Measurements from ENCODE around the gene ATF6.

The ATF6 gene

DNA sequence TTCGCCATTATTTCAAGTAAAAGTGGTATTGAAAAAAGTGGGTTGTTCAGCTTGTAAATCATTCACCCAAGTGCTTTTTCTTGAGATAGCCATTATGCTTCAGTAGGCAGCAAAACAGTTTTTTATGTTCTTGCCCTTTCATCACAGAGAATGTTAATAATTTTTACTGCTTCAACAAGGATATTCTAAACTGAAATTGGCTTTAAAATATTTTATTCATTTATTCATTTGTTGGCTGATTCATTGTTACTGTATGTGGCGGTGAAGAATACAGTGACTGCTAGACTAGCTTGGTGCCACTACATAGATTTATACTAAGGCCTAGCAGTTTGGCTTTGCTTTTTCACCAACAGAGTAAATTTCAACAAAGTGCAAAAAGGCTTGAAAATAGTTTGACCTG, 136.1 kb downstream of the ATF6 start:
- no peak for DNase-seq

DNA sequence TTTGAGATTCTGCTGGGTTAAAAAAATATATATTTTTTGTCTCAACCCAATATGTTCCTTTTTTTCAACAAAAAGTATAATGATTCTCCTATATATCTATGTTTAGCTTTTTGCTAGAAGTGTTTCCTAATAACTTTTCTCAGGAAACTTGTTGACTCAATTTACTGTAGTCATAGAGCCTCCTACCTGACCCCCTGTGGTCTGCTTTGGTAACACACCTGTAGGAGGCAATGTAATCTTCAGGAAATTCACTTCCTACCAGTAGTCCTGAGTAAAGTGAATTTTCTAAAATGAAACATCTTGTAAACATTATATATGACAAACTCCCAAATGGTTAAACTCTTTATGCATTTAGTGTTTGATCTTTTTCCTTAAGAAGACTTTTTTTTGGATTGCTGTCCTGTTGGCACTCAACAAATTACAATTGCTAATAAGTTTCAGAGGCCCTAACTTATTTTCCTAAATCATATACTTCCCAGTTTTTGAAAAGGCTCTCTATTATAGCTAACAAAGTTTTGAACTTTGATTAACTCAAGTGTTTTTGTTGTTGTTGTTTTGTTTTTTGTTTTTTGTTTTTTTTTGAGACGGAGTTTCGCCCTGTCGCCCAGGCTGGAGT, 139.3 kb downstream of the ATF6 start:
- peak; percentile 4 for DNase-seq

DNA sequence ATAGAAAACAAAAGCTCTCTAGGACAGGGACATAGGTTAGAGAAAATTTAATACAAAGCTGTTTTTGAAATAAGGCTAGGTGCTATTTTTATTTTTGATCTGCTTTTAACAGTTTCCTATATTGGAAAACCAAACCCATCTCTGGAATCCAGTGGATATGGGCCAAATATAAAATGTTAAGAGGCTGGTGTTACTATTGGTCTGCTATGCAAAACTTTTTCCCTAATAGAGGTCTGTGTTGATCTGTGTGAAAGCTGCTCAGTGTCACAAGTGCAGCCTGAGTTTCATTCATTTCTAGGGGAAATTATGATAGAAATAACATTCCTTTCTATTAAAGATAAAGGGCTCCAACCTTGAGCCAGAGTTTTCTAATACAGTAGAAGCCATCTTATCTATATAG, 141.1 kb downstream of the ATF6 start:
- DNase-seq: no peak

DNA sequence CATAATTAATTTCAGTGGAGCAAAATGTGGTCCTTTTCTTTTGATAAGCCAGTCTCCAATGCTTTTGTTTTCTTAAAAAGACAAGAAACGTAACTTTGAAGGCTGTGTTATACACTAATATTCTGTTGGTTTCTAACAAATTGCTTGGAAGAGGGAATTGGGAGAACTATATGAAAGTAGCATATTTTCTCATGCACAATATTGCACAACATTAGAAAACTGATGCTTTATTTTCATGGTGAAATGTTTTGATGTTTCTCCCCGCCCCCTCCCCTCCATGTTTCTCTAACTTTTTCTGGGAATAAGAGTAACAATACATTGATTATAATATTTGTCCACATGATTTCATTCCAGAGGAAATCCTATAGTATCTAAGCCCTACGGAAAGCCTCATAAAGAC, 142.1 kb downstream of the ATF6 start:
- no peak for DNase-seq

DNA sequence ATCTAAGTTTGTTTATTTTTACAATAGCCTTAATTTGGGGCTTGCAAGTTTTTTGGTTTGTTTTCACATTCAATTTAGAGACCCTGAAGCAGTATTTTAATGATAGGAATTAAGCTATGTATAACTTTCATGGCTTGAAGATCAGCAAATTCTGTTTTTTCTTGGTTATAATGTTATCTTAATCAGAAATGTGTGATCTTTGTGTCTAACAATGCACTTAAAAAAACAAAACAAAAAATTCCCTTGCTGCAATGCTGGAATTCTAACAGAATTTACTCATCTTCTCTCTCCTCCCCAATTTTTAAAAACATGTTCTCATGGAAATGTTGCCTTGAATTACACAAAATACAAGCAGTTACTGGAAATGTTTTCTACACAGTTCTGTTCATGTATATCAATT, 144.5 kb downstream of the ATF6 start:
- no peak for DNase-seq

DNA sequence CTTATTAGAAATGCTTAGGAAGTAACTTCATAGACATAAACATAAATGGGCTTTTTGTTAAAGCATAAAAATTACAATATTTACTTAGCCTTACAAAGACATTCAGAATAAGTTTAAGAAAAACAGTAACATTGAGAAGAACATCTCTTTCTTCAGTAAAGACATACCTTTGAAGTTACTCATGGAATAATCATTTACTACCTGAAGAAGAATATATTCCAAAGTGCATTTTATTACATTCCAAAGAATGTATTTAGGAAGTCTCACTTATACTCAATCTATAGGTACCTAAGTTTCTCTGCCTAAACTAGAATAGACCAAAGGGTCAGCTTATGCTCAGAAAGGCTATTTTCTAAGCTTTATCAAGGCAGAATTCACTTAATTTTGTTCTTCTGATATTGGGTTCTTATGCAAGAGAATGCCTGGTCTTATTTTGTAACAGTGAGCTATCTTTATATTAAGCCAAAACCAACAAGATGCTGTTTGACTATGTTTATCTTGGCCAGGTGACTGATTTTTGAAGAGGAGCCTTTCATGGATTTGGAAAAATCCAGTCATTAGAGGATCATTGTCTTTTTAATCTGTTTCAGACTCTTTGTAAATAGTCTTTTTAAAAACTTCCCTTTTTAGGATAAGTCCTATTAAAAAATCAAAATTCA, 147.5 kb downstream of the ATF6 start:
- DNase-seq: no peak

DNA sequence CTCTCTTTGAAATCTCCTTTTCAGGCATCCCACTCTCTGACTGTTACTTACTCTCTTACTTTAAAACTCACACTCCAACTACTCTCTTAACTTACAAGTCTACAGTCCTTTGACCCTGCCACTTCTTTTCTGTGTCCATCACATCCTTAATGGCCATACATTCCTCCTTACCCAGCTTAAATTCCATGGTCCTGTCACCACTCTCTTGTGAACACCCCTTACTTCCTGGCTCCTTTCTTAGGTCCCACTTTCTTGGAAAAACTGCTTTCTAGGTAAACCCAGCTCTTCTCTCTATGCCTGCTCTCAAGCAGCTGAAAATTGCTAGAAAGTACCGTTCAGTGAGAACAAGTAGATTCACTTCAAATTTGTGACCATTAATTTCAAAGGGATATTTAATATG, 148.5 kb downstream of the ATF6 start:
- DNase-seq: no peak

DNA sequence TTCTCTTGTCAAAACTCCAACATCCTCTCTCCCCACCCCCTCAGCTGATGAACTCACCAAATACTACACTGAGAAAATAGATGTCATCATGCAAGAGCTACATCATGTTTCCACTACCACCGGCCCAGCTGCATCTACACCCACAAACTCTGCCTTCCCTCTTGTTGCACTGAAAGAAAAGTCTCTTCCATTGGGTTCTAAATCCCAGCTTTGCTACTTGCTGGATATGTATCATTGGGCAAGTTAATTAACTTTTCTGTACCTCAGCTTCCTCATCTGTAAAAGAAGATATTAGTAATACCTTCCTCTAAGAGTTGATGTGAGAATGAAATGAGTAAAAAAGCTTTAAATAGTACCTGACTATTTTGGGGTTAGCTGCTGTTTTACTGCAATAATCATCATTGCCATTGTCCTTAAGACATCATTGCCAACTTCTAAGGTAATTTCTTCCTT, 149.0 kb downstream of the ATF6 start:
- DNase-seq: peak; percentile 7

DNA sequence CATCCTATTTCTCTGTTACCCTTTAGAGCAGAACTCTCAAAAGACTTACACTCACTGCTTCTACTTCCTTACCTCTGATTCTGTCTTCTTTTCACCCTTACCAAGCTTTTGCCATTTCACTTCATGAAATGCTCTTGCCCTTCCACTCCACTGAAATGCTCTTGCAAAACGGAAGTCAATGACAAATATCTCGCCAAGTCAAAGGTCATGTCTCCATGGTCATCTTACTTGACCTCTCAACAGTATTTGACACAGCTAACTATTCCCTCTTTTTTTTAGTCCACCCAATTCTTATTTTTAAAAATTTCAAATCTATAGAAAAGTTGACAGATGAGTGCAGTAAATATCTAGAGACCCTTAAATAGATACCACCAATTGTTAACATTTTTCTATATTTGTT, 149.9 kb downstream of the ATF6 start:
- no peak for DNase-seq

DNA sequence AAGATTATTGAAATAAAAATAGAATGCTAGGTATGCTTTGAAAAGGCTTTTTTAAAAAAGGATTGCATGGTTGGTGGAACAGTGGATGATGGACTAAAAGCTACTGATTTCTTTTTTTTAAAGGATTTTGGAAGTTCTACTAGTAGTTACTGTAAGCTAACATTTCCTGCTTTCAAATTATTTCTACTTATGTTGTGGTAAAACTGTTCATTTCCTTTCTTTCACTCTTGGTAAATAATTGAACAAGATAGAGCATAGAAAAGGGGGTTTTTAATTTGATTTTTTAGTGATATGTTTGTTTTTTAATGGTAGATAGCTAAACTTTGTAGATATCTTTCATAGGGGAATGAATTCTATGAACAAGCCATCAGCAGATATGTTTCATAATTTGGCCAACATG, 153.1 kb downstream of the ATF6 start:
- no peak for DNase-seq

DNA sequence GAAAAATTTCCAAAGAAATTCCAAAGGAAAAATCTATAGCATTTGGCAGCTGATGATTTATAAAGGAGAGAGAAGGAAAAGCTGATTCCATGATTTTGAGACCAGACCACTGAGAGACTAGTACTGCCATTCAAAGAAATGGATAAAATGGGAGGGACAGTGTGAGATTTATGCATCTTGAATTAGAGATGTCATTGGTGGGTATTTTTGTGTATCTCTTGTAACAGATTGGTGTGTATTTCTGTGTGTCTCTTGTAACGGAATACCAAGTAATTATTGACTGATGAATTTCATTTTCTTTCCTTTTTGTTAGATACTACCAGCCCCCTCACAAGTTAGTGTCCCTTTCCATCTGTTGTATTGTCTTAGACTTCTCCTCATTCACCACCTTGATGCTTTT, 155.4 kb downstream of the ATF6 start:
- no peak for DNase-seq

DNA sequence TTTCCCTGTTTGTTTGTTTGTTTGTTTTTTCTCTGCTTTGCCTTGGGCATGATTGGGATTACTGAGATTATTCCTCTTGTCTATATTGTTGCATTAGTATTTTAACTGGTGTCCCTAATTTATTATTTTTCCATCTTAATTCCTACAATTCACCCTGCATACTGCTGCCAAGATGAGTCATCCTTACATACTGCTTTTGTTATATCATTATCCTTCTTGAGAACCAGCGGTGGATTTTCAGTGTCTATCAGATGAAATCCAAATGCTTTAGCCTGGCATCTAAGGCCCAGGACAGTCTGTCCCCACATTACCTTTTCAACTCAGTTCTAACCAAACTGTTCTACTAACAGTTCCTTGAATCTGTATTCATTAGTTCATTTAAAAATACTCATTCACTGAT, 155.9 kb downstream of the ATF6 start:
- no peak for DNase-seq

DNA sequence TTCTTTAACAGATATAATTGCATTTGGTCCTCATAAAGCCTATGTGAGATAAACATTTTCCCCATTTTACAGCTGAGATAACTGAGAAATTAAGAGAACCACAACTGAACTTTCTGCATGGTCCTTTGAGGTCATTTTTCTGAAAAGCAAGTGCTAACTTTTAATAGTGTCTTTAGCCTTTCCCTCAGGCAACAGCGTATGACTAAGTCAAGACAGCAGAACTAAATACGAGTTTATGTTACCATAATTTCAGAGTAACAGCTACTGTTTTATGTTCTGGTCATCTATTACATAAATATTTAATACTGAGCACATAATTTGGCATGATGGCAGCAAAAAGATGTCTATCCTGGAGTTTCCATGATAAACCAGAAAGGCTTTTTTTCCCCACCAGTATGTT, 161.9 kb downstream of the ATF6 start:
- DNase-seq: no peak

DNA sequence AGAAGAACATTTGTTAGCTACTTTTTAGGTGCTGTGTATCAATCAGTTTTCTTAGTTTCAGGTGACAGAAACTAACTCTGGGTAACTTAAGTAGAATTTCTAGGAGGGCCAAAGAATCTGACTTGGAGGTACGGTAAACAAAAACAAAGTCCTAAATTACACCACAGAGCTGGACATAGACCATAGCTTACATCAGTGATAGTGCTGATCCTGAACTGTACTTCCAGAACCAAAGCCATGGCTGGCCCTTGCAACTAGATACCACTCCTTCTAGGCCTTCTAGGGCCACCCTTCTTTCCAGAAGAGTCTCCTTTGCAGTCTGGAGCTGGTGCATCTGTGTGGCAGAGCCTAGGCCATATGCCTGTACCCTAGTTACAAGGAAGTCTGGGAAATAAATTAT, 163.0 kb downstream of the ATF6 start:
- no peak for DNase-seq

DNA sequence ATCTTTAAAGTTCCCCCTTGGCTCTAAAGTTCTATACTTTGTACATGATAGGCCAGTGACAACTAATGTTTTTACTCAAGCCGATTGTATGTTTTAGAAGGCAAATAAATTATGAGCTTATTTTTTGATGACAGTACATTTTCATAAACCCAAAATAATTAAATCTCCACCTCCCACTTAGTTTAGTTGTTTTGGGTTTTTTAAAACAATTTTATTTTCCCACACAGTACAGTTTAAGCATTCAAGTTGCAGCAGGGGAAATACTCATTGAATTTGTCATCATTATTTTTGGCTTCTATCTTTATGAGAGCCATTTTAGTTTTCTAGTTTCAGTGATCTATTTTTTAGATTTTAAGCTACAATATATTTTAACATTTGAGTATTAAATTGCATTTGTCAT, 163.9 kb downstream of the ATF6 start:
- DNase-seq: no peak

DNA sequence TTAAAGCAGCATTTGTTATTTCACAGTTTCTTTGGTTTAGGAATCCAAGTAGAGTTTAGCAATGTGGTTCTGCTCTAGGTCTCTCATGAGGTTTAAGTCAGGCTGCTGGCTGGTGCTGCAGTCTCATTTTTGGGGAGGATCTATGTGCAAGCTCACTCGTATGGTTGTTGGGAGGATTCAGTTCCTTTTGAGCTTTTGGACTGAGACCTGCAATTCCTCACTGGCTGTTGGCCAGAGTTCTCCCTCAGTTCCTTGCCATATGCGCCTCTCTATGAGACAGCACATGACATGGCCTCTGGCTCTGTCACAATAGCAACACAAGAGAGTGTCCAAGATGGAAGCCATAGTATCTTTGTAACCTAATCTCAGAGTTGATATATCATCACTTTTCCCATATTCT, 166.5 kb downstream of the ATF6 start:
- DNase-seq: peak; percentile 22

DNA sequence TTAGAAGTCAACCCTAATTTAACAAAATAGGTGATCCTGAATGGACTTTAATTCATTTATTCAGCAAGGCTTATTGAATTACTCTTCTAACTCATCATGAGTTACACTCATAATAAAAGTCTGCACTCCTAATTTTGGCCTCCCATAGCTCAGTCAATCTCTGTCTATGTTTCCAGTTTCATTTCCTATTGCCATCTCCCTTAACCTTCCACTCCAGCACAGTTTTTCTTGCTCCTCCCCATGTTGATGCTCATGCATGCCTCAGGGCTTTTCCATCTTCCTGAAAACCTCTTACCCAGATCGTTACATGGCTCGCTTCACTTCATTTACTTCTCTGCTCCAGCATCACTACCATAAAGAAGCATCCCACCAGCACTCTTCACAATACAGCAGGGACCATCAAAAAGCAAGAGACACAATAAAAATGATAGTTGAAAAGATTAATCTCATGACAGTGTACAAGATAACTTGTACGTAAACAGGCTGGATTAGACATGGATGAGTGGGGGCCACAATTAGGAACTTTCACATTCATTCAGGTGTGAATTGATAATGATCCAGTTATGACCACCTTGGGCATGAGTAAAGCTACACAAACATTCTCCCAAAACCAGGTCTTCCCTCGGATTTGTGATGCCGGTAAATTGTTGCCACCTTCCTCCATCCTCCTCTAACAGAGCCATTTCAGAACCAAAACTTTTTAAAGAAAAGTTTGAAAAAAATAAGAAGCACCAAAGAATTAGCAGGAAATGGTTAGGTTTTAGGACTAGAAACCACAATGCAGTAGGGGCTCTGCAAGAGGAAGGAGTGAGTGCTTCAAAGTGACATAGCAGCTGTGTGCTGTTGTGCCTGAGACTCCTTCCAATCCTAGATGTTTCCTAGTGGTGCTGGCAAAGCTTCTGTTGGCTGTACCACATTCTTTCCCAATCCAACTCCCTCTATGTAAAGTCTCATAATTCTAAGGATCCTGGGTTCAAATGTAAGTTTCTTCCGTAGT, 167.8 kb downstream of the ATF6 start:
- no peak for DNase-seq

DNA sequence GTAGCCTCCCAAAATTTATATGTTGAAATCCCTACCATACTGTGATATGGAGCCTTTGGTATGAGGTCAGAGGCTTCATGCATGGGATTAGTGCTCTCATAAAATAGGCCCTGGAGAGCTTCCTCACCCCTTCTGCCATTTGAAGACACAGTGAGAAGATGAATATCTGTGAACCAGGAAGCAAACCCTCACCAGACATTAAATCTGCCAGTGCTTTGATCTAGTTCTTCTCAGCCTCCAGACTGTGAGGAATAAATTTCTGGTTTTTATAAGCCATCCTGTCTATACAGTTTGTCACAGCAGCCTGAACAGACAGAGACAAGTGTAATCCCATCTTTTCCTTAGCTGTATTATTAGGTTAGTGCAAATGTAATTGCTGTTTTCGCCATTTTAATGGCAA, 169.1 kb downstream of the ATF6 start:
- no peak for DNase-seq

DNA sequence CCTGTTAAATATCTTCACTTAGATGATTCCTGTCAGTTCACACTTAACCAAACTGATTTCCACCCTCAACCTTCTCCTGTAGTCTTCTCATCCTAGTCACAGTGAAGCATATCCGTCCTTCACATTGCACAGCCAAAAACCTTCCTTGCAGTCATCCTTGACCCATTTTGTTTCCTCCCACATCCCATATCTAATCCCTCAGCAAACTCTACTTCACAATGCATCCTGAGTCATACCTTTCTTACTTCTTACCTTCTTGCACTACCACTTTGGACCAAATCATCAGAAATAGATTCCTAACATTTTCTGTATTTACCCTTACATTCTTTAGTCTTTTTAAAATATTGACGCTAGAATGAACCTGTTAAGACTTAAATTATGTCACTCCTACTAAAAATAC, 170.7 kb downstream of the ATF6 start:
- DNase-seq: no peak

DNA sequence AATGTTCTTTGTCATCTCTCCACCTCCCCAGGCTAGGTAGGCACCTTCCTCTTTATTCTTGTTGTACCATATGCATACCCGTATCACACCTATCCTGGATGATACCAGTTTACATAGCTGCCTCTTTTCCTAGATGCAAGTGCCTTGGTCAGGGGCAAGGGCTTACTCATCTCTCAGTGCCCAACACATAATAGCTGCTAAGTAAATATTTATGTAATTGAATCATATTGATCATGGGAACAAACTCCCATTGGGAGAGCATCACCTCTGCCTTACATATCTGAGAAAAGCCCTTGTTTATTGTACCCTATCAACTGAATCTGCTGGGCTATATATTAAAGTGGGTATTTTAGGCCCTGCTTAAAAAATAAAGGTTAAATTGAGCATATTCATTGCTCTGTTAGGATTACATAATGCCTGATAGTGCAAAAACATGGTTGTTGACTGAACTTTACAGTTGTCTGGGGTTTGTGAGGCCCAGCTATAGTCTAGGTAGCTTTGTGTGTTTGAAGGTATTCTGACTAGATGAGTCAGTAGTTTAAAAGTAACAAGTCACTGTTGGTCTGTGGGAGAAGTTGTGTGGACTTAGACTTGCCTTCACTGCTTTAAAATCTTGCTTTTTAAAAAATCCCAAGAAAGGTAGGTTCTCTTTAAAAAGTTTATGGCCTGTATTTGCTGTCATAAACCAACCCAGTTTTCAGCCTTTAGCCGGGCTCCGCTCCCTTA, 174.9 kb downstream of the ATF6 start:
- DNase-seq: no peak

DNA sequence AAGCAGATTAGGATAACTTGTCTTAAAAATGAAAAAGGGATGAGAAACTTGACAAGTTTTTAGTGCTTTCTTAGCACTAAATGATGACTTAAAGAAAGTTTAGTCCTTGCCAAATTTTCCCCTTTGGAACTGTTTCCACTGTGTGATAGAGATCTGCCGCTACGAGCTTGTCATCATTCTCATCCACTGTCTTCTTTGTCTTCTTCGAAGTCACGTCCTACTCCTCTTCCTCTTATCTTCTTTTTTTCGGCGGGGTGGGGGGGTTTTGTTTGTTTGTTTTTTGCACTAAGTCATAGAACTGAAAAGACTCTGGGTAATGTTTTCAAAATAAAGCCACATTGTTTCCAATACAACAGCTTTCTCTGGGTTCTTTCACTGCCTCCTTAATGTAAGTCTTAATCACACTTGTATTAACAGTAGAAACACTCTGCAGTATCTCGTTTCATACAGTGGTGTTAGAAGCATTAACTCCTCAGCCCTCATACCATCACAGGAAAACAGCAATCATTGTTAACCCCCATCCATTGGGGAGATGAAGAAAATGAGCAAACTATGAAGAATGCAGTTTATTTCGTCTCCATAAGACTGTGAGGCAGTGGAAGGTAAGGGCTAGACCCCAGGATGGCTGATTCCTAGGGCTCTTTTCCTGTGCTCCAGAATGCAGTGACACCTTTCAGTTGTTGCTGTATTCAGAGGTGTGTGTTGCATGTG, 175.8 kb downstream of the ATF6 start:
- DNase-seq: no peak

DNA sequence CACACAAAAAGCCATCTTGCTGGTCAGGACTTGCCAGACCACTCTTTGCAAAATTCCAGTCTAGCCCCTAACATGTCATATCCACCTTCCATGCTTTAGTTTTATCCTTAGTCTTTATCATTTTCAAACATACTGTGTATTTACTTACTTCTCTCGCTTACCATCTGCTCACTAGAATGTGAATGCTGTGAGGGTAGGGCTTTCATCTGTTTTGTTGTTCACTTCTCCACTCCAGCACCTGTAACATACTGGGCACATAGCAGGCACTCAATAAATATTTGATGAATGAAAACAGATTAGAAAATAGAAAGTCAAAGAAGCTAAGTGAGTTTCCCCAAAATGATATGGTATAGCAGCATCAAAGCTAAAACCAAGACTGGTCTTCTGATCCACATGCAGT, 177.6 kb downstream of the ATF6 start:
- no peak for DNase-seq

DNA sequence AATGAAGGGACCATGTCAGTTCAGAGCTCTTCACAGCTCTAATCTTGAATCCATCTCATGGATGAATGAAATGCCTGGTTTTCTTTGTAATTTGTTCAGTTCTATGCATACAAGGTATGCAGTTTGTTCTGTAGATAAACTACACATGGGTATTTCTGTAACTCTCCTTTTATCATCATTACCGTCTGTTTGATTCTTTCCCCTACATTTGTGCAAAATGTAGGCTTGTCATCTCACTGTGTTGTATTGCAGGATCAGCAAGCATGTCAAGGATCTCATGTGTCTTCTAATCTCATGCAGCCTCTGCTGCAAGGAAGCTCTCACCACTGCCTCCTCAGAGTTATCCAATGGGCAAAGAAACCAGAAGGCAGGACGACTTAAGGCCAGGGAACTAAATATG, 178.3 kb downstream of the ATF6 start:
- DNase-seq: no peak

Data from inflammatory macrophage treated with lipopolysaccharide for 4 hours (primary cell).